Heart left ventricle (tissue), 13 donors: ENCODE data around the gene NCK2.

ENCODE experiments used
- CTCF ChIP-seq, 12 donors: fragments of 200-600 bp; sonication (generic) in 4 of 12; IDR thresholded peaks; one replicate each; pipeline versions ENCODE4 v1.5.0 to v1.8.0; 2018 to 2022; ENCODE audit warnings: antibody characterized with exemption in 12 of 12, mild to moderate bottlenecking in 5 of 12
- POLR2A ChIP-seq, 2 donors: fragments of 450-650 bp; IDR thresholded peaks; one replicate each; pipeline ENCODE4 v1.6.1; 2017; ENCODE audit warnings: antibody characterized with exemption in 2 of 2, mild to moderate bottlenecking in 2 of 2, moderate library complexity in 2 of 2
- donor health status: ischemic (EF 13 %, LVEDD 7.1; RV severe dilation, severe dysfunction).
- donor health status: DM: no; HTN: yes; CAD: no.
- donor health status: DM: no; HTN: no; CAD: no.
- donor health status: ischemic (EF 25% LVEDD 6.9; RV normal size, moderate dysfunction).
- donor health status: ischemic (EF 25% LVEDD 5.7; RV mildly dilated, moderate dysfunction).
- donor health status: ischemic (EF 35%, LVEDD 5.7; RV mildly dilated, moderate dysfunction).
- donor health status: nonischemic (EF 11% LVEDD 7.7; RV severe dilation, severe dysfunction).
- donor health status: DM: yes; HTN: yes; CAD: no.
- donor health status: PGD.
- donor health status: ischemic (EF 29% LVEDD 5.4; RV normal size, mild dysfunction).
- donor health status: nonischemic (EF 23%, LVEDD 6.1; RV moderate dilation, normal function).

GRCh38 chr2:105924271-105924670, 179.6 kb downstream of the NCK2 start:
- TF ChIP-seq CTCF (IDR thresholded peaks at IDR 0.05), result no peak
- TF ChIP-seq POLR2A (IDR thresholded peaks at IDR 0.05), result no peak
